Jurkat, Clone E6-1 (cell line): ENCODE results near the gene TEX51.
A peak's percentile ranks its signal among the peaks of the same experiment; 100 is the strongest.

Experiments used
- DNase-seq: peaks from one replicate; pipeline ENCODE4 v3.0.0-alpha.2; 2011; ENCODE audit warnings: low read depth, low spot score
- H3K4me3 ChIP-seq: 2 replicates; pipeline ENCODE4 v1.5.1; 2011; ENCODE audit warnings: mild to moderate bottlenecking, low read length, control low read depth, moderate library complexity

The TEX51 gene

GRCh38 chr2:126877041-126877440, 21.6 kb upstream of the TEX51 start:
- DNase-seq = no peak
- no peak overlapping the region for H3K4me3 ChIP-seq

- no peak for DNase-seq
- H3K4me3 ChIP-seq = no peak overlapping the region
Measured at GRCh38 chr2:126877861-126878565, 20.7 kb upstream of the TEX51 start.

- DNase-seq = no peak
- H3K4me3 ChIP-seq = no peak overlapping the region
Measured at GRCh38 chr2:126878601-126879000, 20.1 kb upstream of the TEX51 start.

GRCh38 chr2:126879348-126880298, 19.1 kb upstream of the TEX51 start:
- DNase-seq = no peak
- H3K4me3 ChIP-seq = no peak overlapping the region

GRCh38 chr2:126880324-126880723, 18.4 kb upstream of the TEX51 start:
- DNase-seq = no peak

GRCh38 chr2:126880817-126881216, 17.9 kb upstream of the TEX51 start:
- H3K4me3 ChIP-seq = no peak overlapping the region
- no peak for DNase-seq

More at GRCh38 chr2:126880324-126880723, 18.4 kb upstream of the TEX51 start:
- no peak overlapping the region for H3K4me3 ChIP-seq

GRCh38 chr2:126881591-126881990, 17.1 kb upstream of the TEX51 start:
- no peak for DNase-seq
- no peak overlapping the region for H3K4me3 ChIP-seq

- H3K4me3 ChIP-seq = no peak overlapping the region
Measured at GRCh38 chr2:126882181-126882580, 16.5 kb upstream of the TEX51 start.

GRCh38 chr2:126882736-126883665, 15.7 kb upstream of the TEX51 start:
- H3K4me3 ChIP-seq = no peak overlapping the region
- DNase-seq = no peak

More at GRCh38 chr2:126882181-126882580, 16.5 kb upstream of the TEX51 start:
- DNase-seq = no peak

- H3K4me3 ChIP-seq = no peak overlapping the region
- DNase-seq = no peak
Measured at GRCh38 chr2:126883666-126884040, 15.0 kb upstream of the TEX51 start.

- no peak for DNase-seq
- H3K4me3 ChIP-seq = no peak overlapping the region
Measured at GRCh38 chr2:126884861-126885750, 13.6 kb upstream of the TEX51 start.

GRCh38 chr2:126885751-126886210, 12.9 kb upstream of the TEX51 start:
- no peak overlapping the region for H3K4me3 ChIP-seq
- no peak for DNase-seq

- DNase-seq = peak; percentile 23
- no peak overlapping the region for H3K4me3 ChIP-seq
Measured at GRCh38 chr2:126886211-126886915, 12.3 kb upstream of the TEX51 start.

- DNase-seq = no peak
- H3K4me3 ChIP-seq = no peak overlapping the region
Measured at GRCh38 chr2:126886916-126887280, 11.8 kb upstream of the TEX51 start.

- no peak overlapping the region for H3K4me3 ChIP-seq
- no peak for DNase-seq
Measured at GRCh38 chr2:126887506-126887905, 11.2 kb upstream of the TEX51 start.

- DNase-seq = no peak
Measured at GRCh38 chr2:126888046-126888445, 10.6 kb upstream of the TEX51 start.

GRCh38 chr2:126889071-126889470, 9.6 kb upstream of the TEX51 start:
- no peak overlapping the region for H3K4me3 ChIP-seq
- no peak for DNase-seq

More at GRCh38 chr2:126888046-126888445, 10.6 kb upstream of the TEX51 start:
- H3K4me3 ChIP-seq = no peak overlapping the region
